ENCODE data around the gene FSTL1. TPM values are rescaled to one million over a fixed set of nuclear protein-coding genes. Genes with fewer than 3 reads are reported as not detected.

The FSTL1 gene
- total RNA-seq, 2 experiments from 2014 or later = 1.0 to 2.9 TPM

- Mint-ChIP-seq H3K9me3 (peaks cover 3% of the 10 kb centered on the region), H3K4me3 (peak overlapping the region; percentile 49), H3K27me3 (peaks cover 51% of the 10 kb centered on the region), H3K36me3 (ENCODE audit: low read depth) (no peaks in the 10 kb centered on the region), H3K4me1 (ENCODE audit: low read depth) (peaks cover 4% of the 10 kb centered on the region), H3K27ac (no peak overlapping the region)
- no peak for TF ChIP-seq CTCF (IDR thresholded peaks at IDR 0.05)
- intact Hi-C loops (cut with micrococcal nuclease) = no loop called here
- CTCF ChIA-PET = no interaction called here
- POLR2A ChIA-PET = no interaction called here
- DNase-seq (no peak), ATAC-seq (no peak)
Measured at GRCh38 chr3:120451806-120452205, 1.0 kb upstream of the FSTL1 start.

- no peak for TF ChIP-seq CTCF (IDR thresholded peaks at IDR 0.05)
- peaks cover 4% of the 10 kb centered on the region for H3K4me1 Mint-ChIP-seq (ENCODE audit: low read depth)
- no peak overlapping the region for H3K27ac Mint-ChIP-seq
- H3K36me3 Mint-ChIP-seq (ENCODE audit: low read depth) = no peaks in the 10 kb centered on the region
- POLR2A ChIA-PET = no interaction called here
- H3K27me3 Mint-ChIP-seq = peaks cover 53% of the 10 kb centered on the region
- peaks cover 3% of the 10 kb centered on the region for H3K9me3 Mint-ChIP-seq
- ATAC-seq (no peak), DNase-seq (no peak)
- peak overlapping the region; percentile 49 for H3K4me3 Mint-ChIP-seq
- CTCF ChIA-PET = no interaction called here
- intact Hi-C loops (cut with micrococcal nuclease) = no loop called here
Measured at GRCh38 chr3:120451272-120451761, 525 bp upstream of the FSTL1 start.

GRCh38 chr3:120449701-120450599 is 842 bp downstream of the FSTL1 start:
- Mint-ChIP-seq H3K27me3 (peaks cover 52% of the 10 kb centered on the region), H3K36me3 (ENCODE audit: low read depth) (no peaks in the 10 kb centered on the region), H3K4me3 (peak overlapping the region; percentile 74), H3K9me3 (peaks cover 3% of the 10 kb centered on the region), H3K27ac (no peak overlapping the region), H3K4me1 (ENCODE audit: low read depth) (peaks cover 4% of the 10 kb centered on the region)
- intact Hi-C loops (cut with micrococcal nuclease) = no loop called here
- CTCF ChIA-PET = interaction anchor here (1.4 kb wide), 2 partner anchors 33 to 109 kb away, joined by 3 to 6 read pairs; no protein-coding TSS in a partner anchor
- peak; percentile 37 for ATAC-seq
- TF ChIP-seq CTCF (IDR thresholded peaks at IDR 0.05) = no peak
- POLR2A ChIA-PET = no interaction called here
- DNase-seq = peak; percentile 15

- H3K4me3 Mint-ChIP-seq = peak overlapping the region; percentile 74
- POLR2A ChIA-PET = no interaction called here
- peaks cover 4% of the 10 kb centered on the region for H3K4me1 Mint-ChIP-seq (ENCODE audit: low read depth)
- peaks cover 49% of the 10 kb centered on the region for H3K27me3 Mint-ChIP-seq
- no peak for TF ChIP-seq CTCF (IDR thresholded peaks at IDR 0.05)
- CTCF ChIA-PET = interaction anchor here (1.4 kb wide), 2 partner anchors 32 to 110 kb away, joined by 3 to 6 read pairs; no protein-coding TSS in a partner anchor
- peaks cover 3% of the 10 kb centered on the region for H3K9me3 Mint-ChIP-seq
- ATAC-seq = no peak
- H3K27ac Mint-ChIP-seq = no peak overlapping the region
- intact Hi-C loops (cut with micrococcal nuclease) = no loop called here
- DNase-seq = no peak
- H3K36me3 Mint-ChIP-seq (ENCODE audit: low read depth) = no peaks in the 10 kb centered on the region
Measured at GRCh38 chr3:120449251-120449650, 1.5 kb downstream of the FSTL1 start.

- ChIA-PET CTCF (interaction anchor here (1.4 kb wide), 1 partner anchor 110 kb away, joined by 3 read pairs; no protein-coding TSS in a partner anchor), POLR2A (no interaction called here)
- Mint-ChIP-seq H3K36me3 (ENCODE audit: low read depth) (no peaks in the 10 kb centered on the region), H3K4me1 (ENCODE audit: low read depth) (peaks cover 4% of the 10 kb centered on the region), H3K27ac (no peak overlapping the region), H3K4me3 (no peak overlapping the region), H3K27me3 (peaks cover 46% of the 10 kb centered on the region), H3K9me3 (peaks cover under 1% of the 10 kb centered on the region)
- no peak for TF ChIP-seq CTCF (IDR thresholded peaks at IDR 0.05)
- DNase-seq (no peak), ATAC-seq (no peak)
- intact Hi-C loops (cut with micrococcal nuclease) = no loop called here
Measured at GRCh38 chr3:120448756-120449155, 2.0 kb downstream of the FSTL1 start.

Data from activated CD8-positive, alpha-beta T cell treated with anti-CD3 and anti-CD28 coated beads for 36 hours (primary cell).